ENCODE results near the gene ADAM12. TPM values are rescaled to one million over a fixed set of nuclear protein-coding genes. Genes with fewer than 3 reads are reported as not detected.

The ADAM12 gene
- total and polyA plus RNA-seq, 10 of the 15 experiments (the other 5 are each of a cell fraction or from before 2014, with no cell fraction given) = under 0.01 to 0.62 (median 0.04) TPM; not detected in 5

DNA sequence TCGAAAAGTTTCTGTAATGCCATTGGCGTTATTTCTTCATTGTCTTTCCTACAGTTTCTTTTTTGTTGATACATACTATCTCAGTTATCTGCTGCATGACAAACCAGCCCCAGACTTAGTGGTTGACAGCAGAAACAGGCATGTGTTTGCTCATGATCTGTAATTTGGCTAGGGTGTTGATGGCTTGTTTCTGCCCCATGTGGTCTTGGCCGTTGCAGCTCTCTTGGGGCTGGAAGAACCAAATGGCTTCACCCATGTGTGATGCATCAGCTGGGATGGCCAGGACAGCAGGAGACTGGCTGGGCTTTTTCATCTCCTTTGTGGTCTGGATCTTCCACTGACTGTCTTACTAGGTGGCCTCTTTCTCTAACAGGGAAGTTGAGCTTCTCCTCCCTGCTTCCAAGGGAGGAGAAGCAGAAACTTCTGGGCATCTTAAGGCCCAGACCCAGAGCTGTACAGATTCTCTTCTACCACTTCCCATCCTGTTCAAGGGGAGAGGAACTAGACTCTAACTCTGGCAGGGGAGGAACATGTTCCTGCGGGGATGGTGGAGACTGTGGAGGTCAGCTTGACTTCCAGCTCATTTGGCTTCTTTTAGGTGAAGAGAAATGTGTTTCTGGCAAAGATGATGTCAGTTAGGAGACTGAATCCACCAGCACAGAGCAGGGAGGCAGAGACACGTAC, 402.6 kb downstream of the ADAM12 start:
- no peak for DNase-seq (ENCODE audit: low read depth, low spot score)
- H3K27ac ChIP-seq (ENCODE audit: control insufficient read depth, insufficient read depth) = no peak overlapping the region
- no peak overlapping the region for H2AFZ ChIP-seq (ENCODE audit: control insufficient read depth, low read depth, low read length)
- no peak overlapping the region for H3K9ac ChIP-seq (ENCODE audit: control insufficient read depth, insufficient read depth, low read length)
- no peak overlapping the region for H3K4me3 ChIP-seq
- SMC1A ChIA-PET (ENCODE audit: uncharacterized antibody, unreplicated experiment) = interaction anchor here (1.0 to 1.4 kb wide), 2 partner anchors 52 to 518 kb away, joined by 3 read pairs; no protein-coding TSS in a partner anchor
- no TSS peak for BruUV-seq (replicated peaks)
- WGBS (ENCODE audit: insufficient coverage, insufficient replicate concordance, low lambda C conversion rate, missing lambda C conversion rate) = 16% methylated on average over 5 of the region's 5 CpGs
- RAD21 ChIA-PET (ENCODE audit: unreplicated experiment) = no interaction called here
- no peaks in the 10 kb centered on the region for H3K4me1 ChIP-seq (ENCODE audit: control insufficient read depth, insufficient read depth, low read length)
- TF ChIP-seq SUPT20H (IDR thresholded peaks at IDR 0.05; ENCODE audit: borderline replicate concordance, control insufficient read depth, low read depth, low read length) = no peak
- TF ChIP-seq, protein P1, sequence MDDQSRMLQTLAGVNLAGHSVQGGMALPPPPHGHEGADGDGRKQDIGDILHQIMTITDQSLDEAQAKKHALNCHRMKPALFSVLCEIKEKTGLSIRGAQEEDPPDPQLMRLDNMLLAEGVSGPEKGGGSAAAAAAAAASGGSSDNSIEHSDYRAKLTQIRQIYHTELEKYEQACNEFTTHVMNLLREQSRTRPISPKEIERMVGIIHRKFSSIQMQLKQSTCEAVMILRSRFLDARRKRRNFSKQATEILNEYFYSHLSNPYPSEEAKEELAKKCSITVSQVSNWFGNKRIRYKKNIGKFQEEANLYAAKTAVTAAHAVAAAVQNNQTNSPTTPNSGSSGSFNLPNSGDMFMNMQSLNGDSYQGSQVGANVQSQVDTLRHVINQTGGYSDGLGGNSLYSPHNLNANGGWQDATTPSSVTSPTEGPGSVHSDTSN (IDR thresholded peaks at IDR 0.05; ENCODE audit: insufficient replicate concordance, low read depth, low read length) = no peak
- TF ChIP-seq ZNF622 (IDR thresholded peaks at IDR 0.05) = no peak
- TF ChIP-seq LARP7 (IDR thresholded peaks at IDR 0.05) = no peak
- intact Hi-C loops (cut with micrococcal nuclease; ENCODE audit: unreplicated experiment) (no loop called here), in situ Hi-C loops (cut with MboI) (no loop called here)
- ATAC-seq = no peak
- CTCF ChIA-PET = interaction anchor here (4.2 kb wide), 1 partner anchor 518 kb away, joined by 18 read pairs; no protein-coding TSS in a partner anchor
- H4K20me1 ChIP-seq (ENCODE audit: control insufficient read depth, insufficient read depth) = no peaks in the 10 kb centered on the region
- FAIRE-seq = no peak
- POLR2A ChIA-PET = no interaction called here
- H3K27me3 ChIP-seq (replicated peaks in 1 of 2; ENCODE audit: control insufficient read depth in 2 of 2, insufficient read depth in 2 of 2, low read length in 1 of 2) = no peaks in the 10 kb centered on the region; a peak in 1 of 4 replicates
- no peak overlapping the region for H3K4me2 ChIP-seq (ENCODE audit: control insufficient read depth, insufficient read depth)
- no peaks in the 10 kb centered on the region for H3K36me3 ChIP-seq (ENCODE audit: control insufficient read depth in 2 of 2, insufficient read depth in 2 of 2, low read length in 1 of 2)
- no peaks in the 10 kb centered on the region for H3K79me2 ChIP-seq (ENCODE audit: control insufficient read depth, insufficient read depth, low read length)
- no peaks in the 10 kb centered on the region; the same call in 2 of the 3 replicates for H3K9me3 ChIP-seq (replicated peaks; ENCODE audit: control insufficient read depth, insufficient read depth, low read length)

All from GM12878 (cell line).